ENCODE measurements around the gene MYBPH. TPM values are rescaled to one million over a fixed set of nuclear protein-coding genes. Genes with fewer than 3 reads are reported as not detected.

MYBPH gene
- total and polyA plus RNA-seq, 2 of the 13 experiments (the other 11 are each of a cell fraction or from before 2014, with no cell fraction given) = not detected

GRCh38 chr1:203184467-203184866 lies 8.8 kb upstream of the MYBPH start (continued):
- TF ChIP-seq ZNF512 (CRISPR knock-in tag; IDR thresholded peaks at IDR 0.05) (no peak), ZNF501 (CRISPR knock-in tag; IDR thresholded peaks at IDR 0.05) (no peak), ZBTB26 (CRISPR knock-in tag; IDR thresholded peaks at IDR 0.05; ENCODE audit: borderline replicate concordance) (no peak), TAF15 (IDR thresholded peaks at IDR 0.05; ENCODE audit: low read depth, low read length, poor library complexity, severe bottlenecking) (no peak), MLX (CRISPR knock-in tag; IDR thresholded peaks at IDR 0.05) (no peak), TRIM24 (CRISPR knock-in tag; IDR thresholded peaks at IDR 0.05) (no peak), ARID3A (IDR thresholded peaks at IDR 0.05; ENCODE audit: low read depth, low read length) (no peak)

- ChIA-PET CTCF (ENCODE audit: low intra/inter-chr PET ratio, low total read pairs) (no interaction called here), POLR2A (no interaction called here)
- Histone ChIP-seq H3K4me2 (ENCODE audit: low read depth, low read length) (no peak overlapping the region), H3K4me1 (ENCODE audit: insufficient read depth, low read length) (peaks cover 1% of the 10 kb centered on the region), H3K79me2 (ENCODE audit: insufficient read depth, low read length) (no peaks in the 10 kb centered on the region), H2AFZ (ENCODE audit: low read length) (no peak overlapping the region), H3K4me3 (replicated peaks in 1 of 3; ENCODE audit: insufficient read depth in 1 of 3, low read depth in 2 of 3, low read length in 3 of 3) (no peak overlapping the region), H3K27me3 (ENCODE audit: control insufficient read depth in 1 of 2, insufficient read depth in 2 of 2, low read length in 2 of 2) (peaks cover 0 to 18% of the 10 kb centered on the region in 2 experiments; a peak in 3 of 5 replicates), H3K36me3 (replicated peaks in 1 of 2; ENCODE audit: control insufficient read depth in 1 of 2, insufficient read depth in 2 of 2, low read length in 2 of 2) (no peaks in the 10 kb centered on the region), H4K20me1 (ENCODE audit: insufficient read depth, low read length) (no peaks in the 10 kb centered on the region), H3K9me3 (ENCODE audit: low read length) (no peaks in the 10 kb centered on the region), H3K9ac (ENCODE audit: insufficient read depth, low read depth, low read length) (no peak overlapping the region), H3K27ac (ENCODE audit: extremely low read length, insufficient read depth, low read length) (no peak overlapping the region)
- FAIRE-seq (no peak), ATAC-seq (no peak), DNase-seq (ENCODE audit: low spot score) (no peak)
- in situ Hi-C loops (cut with HindIII; ENCODE audit: extremely low pct_ligation_motif_present, low pct_unique_long_range_greater_than_20kb) (no loop called here), intact Hi-C loops (cut with micrococcal nuclease; ENCODE audit: unreplicated experiment) (no loop called here)
- no TSS peak for BruUV-seq (replicated peaks)
- WGBS (ENCODE audit: low lambda C conversion rate) = 50% methylated on average over 1 of the region's 2 CpGs
- TF ChIP-seq ZNF629 (CRISPR knock-in tag; conservative IDR thresholded peaks at IDR 0.05) = peak; percentile 54; the same call in 1 of the 2 replicates
- no peak for TF ChIP-seq SATB2 (CRISPR knock-in tag; IDR thresholded peaks at IDR 0.05)
These were observed 8.2 kb upstream of the MYBPH start for GRCh38 chr1:203183828-203184227.

Data from HepG2 (cell line).